ENCODE results near the gene TBC1D1. TPM values are rescaled to one million over a fixed set of nuclear protein-coding genes. Genes with fewer than 3 reads are reported as not detected.
"Not testable (repeated sequence)": the region's sequence is repeated elsewhere in the genome, so short reads cannot be mapped to it uniquely, and the experiment has no call there.

The TBC1D1 gene
- total RNA-seq, 1 donor: 59.9 TPM

DNA sequence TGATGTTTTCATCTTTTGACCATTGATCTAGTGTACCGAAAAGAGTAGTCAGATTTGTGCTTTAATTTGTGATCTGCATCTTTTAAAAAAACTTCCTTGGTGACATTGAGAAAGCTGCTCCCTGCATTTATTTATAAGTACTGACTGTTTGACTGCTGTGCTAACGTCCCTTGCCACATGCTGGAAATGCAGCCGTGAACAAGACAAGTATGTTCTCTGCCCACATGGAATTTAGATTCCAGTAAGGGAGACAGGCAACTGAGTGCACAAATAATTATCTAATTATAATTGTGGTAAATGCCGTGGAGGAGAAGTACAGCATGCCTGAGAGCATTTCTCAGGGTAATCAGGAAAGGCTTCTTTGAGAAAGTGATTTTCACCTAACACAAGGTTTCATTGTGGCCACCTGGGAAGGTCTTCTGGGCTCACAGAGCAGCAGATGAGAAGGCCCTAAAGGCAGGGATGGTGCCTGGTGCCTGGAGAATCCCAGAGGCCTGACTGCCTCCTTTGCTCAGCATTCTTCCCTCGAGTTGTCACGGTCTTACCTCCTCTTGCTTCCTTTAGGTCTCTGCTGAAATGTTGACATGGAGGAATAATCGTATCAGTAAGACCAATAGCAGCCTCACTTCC is 125.1 kb downstream of the TBC1D1 start:
- TF ChIP-seq, protein P1, sequence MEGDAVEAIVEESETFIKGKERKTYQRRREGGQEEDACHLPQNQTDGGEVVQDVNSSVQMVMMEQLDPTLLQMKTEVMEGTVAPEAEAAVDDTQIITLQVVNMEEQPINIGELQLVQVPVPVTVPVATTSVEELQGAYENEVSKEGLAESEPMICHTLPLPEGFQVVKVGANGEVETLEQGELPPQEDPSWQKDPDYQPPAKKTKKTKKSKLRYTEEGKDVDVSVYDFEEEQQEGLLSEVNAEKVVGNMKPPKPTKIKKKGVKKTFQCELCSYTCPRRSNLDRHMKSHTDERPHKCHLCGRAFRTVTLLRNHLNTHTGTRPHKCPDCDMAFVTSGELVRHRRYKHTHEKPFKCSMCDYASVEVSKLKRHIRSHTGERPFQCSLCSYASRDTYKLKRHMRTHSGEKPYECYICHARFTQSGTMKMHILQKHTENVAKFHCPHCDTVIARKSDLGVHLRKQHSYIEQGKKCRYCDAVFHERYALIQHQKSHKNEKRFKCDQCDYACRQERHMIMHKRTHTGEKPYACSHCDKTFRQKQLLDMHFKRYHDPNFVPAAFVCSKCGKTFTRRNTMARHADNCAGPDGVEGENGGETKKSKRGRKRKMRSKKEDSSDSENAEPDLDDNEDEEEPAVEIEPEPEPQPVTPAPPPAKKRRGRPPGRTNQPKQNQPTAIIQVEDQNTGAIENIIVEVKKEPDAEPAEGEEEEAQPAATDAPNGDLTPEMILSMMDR (IDR thresholded peaks at IDR 0.05; ENCODE audit: insufficient read depth, low read length): no peak
- no peak for DNase-seq (ENCODE audit: low read depth)

DNA sequence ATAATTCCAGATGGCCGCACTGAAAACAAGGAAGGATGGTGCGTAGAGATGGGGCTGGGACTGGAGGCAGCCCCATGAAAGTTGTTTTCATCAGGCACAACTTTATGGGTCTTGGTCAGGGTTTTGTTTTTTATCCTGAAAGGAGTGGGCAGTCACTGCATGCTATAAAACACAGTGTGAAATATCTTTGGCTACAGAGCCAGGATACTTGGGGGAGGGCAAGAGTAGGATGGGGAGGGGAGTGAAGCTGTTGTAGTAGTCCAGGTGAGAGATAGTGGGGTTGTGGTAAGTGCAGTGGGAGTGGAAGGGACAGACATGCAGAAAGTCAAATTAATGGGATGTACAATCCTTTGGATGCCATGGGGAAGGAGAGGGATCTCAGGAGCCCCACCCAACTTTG is 125.8 kb downstream of the TBC1D1 start:
- H3K4me3 ChIP-seq (ENCODE audit: low read depth, low read length): no peak overlapping the region
- DNase-seq (ENCODE audit: low read depth): no peak
- TF ChIP-seq, protein P1 (IDR thresholded peaks at IDR 0.05; ENCODE audit: insufficient read depth, low read length): no peak

More for the DNA sequence above, 125.1 kb downstream of the TBC1D1 start:
- H3K4me3 ChIP-seq (ENCODE audit: low read depth, low read length): no peak overlapping the region

DNA sequence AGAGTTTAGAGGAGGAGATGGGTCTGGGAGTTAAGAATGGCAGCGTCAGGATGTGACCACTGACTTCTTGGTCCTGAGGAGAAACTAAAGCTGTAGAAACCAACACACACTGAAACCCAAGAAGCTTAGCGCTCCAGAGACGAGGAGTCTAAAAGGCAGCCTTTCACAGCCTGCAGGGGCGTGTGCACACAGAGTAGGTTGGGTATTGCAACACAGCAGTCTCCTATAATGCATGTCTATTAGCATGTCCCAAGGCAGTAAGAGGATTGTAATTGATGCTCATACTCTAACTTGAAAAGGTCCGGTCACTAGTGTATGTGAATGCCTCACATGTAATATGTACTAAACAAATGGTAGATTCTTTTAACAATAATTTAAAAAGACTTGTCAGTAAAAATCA is 126.7 kb downstream of the TBC1D1 start:
- TF ChIP-seq, protein P1 (IDR thresholded peaks at IDR 0.05; ENCODE audit: insufficient read depth, low read length): no peak
- no peak overlapping the region for H3K4me3 ChIP-seq (ENCODE audit: low read depth, low read length)
- no peak for DNase-seq (ENCODE audit: low read depth)

DNA sequence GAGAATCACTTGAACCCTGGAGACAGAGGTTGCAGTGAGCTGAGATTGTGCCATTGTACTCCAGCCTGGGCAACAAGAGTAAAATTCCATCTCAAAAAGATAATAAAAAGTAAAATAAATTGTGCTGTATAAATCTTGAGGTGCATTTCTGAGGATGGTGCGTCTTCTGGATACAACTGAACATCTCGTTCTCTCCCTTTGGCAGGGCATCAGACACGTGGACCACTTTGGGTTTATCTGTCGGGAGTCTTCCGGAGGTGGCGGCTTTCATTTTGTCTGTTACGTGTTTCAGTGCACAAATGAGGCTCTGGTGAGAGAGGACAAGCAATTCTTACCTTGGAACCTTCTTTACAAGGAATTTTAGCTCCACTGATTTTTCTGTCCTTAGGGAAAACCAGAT is 129.5 kb downstream of the TBC1D1 start:
- no peak for DNase-seq (ENCODE audit: low read depth)
- no peak overlapping the region for H3K4me3 ChIP-seq (ENCODE audit: low read depth, low read length)
- TF ChIP-seq, protein P1 (IDR thresholded peaks at IDR 0.05; ENCODE audit: insufficient read depth, low read length): no peak

DNA sequence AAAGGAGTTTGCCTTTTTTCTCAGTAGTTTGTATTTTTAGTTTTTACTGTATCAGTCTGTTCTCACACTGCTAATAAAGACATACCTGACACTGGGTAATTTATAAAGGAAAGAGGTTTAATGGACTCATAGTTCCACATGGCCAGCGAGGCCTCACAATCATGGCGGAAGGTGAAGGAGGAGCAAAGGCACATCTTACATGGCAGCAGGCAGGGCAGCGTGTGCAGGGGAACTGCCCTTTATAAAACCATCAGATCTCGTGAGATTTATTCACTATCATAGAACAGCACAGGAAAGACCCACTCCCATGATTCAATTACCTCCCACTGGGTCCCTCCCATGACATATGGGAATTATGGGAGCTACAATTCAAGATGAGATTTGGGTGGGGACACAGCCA is 130.1 kb downstream of the TBC1D1 start:
- not testable (repeated sequence) for H3K4me3 ChIP-seq (ENCODE audit: low read depth, low read length); DNase-seq (ENCODE audit: low read depth)

DNA sequence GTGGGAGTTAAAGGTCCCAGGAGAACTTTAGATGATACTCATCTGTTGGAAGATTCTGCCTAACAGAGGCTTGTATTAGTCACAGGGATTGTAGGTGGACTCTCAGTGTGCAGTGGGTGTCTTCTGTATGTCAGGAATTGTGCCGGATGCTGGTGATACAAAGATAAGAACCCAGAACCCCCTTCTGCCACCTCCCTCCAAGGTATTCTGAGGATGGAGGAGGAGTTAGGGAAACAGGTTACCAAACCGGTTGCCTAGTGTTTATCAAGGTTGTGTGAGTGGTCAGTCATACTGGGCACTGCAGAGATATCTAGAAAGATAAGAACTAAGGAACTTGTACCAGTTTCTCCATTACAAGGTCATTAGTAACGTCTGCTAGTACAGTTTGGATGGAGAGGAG is 130.9 kb downstream of the TBC1D1 start:
- TF ChIP-seq, protein P1 (IDR thresholded peaks at IDR 0.05; ENCODE audit: insufficient read depth, low read length): no peak
- DNase-seq (ENCODE audit: low read depth): no peak
- no peak overlapping the region for H3K4me3 ChIP-seq (ENCODE audit: low read depth, low read length)

DNA sequence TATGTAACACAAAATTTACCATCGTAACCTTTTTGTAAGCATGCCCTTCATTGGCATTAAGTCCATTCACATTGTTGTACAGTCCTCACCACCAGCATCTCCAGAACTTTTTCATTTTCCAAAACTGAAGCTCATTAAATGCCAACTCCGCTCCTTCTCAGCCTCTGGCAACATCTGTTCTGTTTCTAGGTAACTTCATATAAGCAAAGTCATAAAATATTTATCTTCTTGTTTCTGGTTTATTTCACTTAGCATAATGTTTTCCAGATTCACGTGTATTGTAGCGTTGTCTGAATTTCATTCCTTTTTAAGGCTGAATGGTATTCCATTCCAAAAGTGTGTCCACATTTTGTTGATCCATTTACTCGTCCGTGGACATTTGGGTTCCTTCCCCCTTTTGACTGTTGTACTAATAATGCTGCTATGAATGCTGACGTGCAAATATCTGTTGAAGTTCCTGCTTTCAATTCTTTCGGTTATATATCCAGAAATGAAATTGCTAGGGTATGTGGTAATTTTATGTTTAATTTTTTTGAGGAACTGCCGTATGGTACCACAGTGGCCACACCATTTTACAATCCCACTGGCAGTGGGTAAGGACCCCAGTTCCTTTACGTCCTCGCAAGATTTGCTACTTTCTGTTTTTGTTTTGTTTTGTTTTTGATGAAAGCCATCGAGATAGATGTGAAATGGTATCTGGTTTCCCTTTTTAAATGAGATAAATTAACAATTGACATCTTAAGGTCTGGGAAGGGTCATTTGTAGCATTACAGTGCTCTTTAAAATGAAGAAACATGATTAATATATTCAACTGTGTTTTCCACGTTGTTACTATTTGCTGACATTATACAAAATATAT is 132.7 kb downstream of the TBC1D1 start:
- no peak for DNase-seq (ENCODE audit: low read depth)
- H3K4me3 ChIP-seq (ENCODE audit: low read depth, low read length): no peak overlapping the region
- TF ChIP-seq, protein P1 (IDR thresholded peaks at IDR 0.05; ENCODE audit: insufficient read depth, low read length): no peak

Measured in fibroblast of the aortic adventitia (primary cell).